ENCODE data around the gene RTKN.

Gene RTKN

GRCh38 chr2:74481961-74482800 lies 40.4 kb upstream of the RTKN start:
- no peak for DNase-seq (ENCODE audit: low read depth)
- no peak for TF ChIP-seq CTCF (conservative IDR thresholded peaks at IDR 0.05; ENCODE audit: control insufficient read depth, insufficient read depth, low read depth, low read length)
- peak overlapping the region; percentile 100 for H3K4me3 ChIP-seq (ENCODE audit: control insufficient read depth, low read depth, low read length)

GRCh38 chr2:74481431-74481830 lies 39.7 kb upstream of the RTKN start:
- H3K4me3 ChIP-seq (ENCODE audit: control insufficient read depth, low read depth, low read length): peak overlapping the region; percentile 100
- no peak for DNase-seq (ENCODE audit: low read depth)
- no peak for TF ChIP-seq CTCF (conservative IDR thresholded peaks at IDR 0.05; ENCODE audit: control insufficient read depth, insufficient read depth, low read depth, low read length)

DNA sequence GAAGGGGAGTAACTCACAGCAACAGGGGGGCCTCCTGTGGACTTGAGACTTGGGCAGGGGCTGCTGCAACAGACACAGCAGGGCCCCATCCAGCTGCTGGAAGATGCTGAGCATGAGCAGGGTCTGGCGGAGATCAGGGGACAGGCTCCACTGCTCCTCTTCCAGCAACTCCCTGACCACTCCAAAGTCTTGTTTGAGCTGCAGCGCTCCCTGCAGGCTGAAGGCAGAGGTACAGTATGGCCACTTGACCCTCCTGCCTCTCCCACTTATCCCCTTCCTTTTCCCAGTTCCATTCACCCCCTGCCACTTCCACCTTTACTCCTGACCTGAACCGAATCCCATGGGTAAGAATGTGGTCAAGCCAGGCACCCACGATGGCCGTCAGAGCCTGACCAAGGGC lies 33.2 kb upstream of the RTKN start:
- TF ChIP-seq CTCF (conservative IDR thresholded peaks at IDR 0.05; ENCODE audit: control insufficient read depth, insufficient read depth, low read depth, low read length): peak; percentile 33
- DNase-seq (ENCODE audit: low read depth): no peak
- no peak overlapping the region for H3K4me3 ChIP-seq (ENCODE audit: control insufficient read depth, low read depth, low read length)

DNA sequence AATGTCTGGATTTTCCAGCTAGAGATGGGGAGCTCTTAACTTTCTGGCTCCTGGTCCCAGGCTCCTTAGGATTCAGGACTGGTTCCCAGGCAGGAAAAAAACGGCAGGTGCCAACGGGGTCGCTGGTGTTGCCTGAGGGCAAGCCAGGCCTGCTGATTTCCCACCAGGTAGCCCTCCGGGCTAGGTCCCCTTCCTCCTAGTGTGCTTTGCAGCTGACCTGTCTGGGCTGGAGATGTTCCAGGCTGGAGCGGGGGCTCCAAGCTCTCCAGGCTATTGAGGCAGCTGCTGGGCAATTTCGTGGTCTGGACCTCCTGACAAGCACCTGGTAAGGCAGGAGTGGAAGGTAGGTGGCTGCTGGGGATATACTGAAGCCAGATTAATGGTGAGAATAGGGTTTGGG lies 32.7 kb upstream of the RTKN start:
- no peak overlapping the region for H3K4me3 ChIP-seq (ENCODE audit: control insufficient read depth, low read depth, low read length)
- DNase-seq (ENCODE audit: low read depth): no peak
- no peak for TF ChIP-seq CTCF (conservative IDR thresholded peaks at IDR 0.05; ENCODE audit: control insufficient read depth, insufficient read depth, low read depth, low read length)

DNA sequence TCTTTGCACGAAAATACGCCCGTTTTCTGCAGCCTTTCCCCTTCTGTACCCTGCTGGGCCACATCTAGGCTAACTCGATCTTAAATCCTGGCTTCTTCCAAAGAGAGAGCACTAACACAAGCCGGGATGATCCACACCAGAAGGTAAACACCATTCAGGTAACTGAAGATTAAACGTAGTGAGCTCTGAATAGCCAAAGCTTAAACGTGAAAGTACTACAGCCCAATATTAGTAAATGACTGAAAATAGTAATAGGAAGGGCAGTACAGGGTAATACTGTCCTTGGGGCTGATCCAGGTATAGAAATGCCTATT lies 31.2 kb upstream of the RTKN start:
- no peak for TF ChIP-seq CTCF (conservative IDR thresholded peaks at IDR 0.05; ENCODE audit: control insufficient read depth, insufficient read depth, low read depth, low read length)
- DNase-seq (ENCODE audit: low read depth): no peak
- peak overlapping the region; percentile 71 for H3K4me3 ChIP-seq (ENCODE audit: control insufficient read depth, low read depth, low read length)

DNA sequence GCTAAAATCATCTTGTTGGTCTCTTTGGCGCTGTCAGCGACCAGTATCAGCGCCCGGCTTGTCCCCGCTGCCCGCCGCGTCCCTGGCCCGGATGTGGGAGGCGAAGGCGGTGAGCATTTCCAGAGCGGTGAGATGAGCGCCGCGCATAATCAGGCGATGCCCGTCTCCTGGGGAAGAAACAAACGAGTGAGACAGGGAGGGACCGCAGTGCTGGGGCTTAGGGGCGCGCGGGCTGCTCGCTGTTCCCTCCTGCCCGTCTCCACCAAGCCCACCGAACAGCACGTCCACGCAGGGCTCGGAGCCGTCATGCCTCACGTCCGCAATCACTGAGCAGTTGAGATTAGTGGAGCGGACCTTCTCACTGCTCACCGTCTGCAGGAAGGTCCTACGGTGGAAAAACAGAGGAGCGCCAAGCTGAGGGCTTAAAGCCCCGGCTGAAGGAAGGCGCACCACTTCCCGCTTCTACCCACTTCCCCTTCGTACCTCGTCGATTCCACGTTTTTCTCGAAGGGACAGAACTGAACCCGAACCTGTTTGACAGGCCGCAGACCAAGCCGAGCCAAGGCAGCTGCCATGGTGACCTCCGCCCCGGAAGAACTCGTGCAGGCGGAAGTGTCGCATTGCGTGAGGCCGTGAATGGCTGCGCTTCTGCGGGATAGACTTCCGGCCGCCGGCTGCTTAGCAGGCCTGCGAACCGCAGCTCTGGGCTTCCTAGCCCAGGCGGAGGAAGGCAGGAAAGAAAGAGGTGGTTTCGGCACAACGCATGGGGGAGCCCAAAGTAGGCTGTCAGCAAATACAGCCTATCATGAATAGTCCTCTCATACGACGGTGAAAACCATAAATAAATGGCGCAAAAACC lies 30.6 kb upstream of the RTKN start, which contains the start of gene MRPL53:
MRPL53 (minus strand) TSS at position 595 of the 859 bp plus-strand sequence; CDS start at position 575, 20 bp downstream.
- peak within 1 kb of the TSS; percentile 71 for H3K4me3 ChIP-seq (ENCODE audit: control insufficient read depth, low read depth, low read length)
- no peak for TF ChIP-seq CTCF (conservative IDR thresholded peaks at IDR 0.05; ENCODE audit: control insufficient read depth, insufficient read depth, low read depth, low read length)
- peak; percentile 93 for DNase-seq (ENCODE audit: low read depth)
